ACC112 (cell line): Measurements from ENCODE around the gene GPHB5.
"Not testable (repeated sequence)": the region's sequence is repeated elsewhere in the genome, so short reads cannot be mapped to it uniquely, and the experiment has no call there.

Experiments
- H2AFZ ChIP-seq: fragments of 200-600 bp; sonication (generic); one replicate; pipeline ENCODE4 v1.6.0; 2017; ENCODE audit warnings: antibody characterized with exemption, low read length; ENCODE audit not compliant: unreplicated experiment
- H3K27ac ChIP-seq: fragments of 200-600 bp; sonication (generic); 2 replicates; pipeline ENCODE4 v1.5.1; 2014; ENCODE audit warnings: low read depth, mild to moderate bottlenecking, antibody characterized with exemption, low read length, moderate library complexity
- H3K27me3 ChIP-seq: fragments of 200-600 bp; sonication (generic); 2 replicates; pipeline ENCODE4 v1.6.1; 2014; ENCODE audit warnings: mild to moderate bottlenecking, antibody characterized with exemption, low read length, moderate library complexity, mixed read lengths; ENCODE audit not compliant: insufficient read depth
- H3K36me3 ChIP-seq: fragments of 200-600 bp; sonication (generic); 2 replicates; pipeline ENCODE4 v1.6.1; 2016; ENCODE audit warnings: mild to moderate bottlenecking, antibody characterized with exemption, low read length, moderate library complexity, mixed read lengths; ENCODE audit not compliant: insufficient read depth
- H3K4me1 ChIP-seq: fragments of 200-600 bp; sonication (generic); one replicate; pipeline ENCODE4 v1.6.1; 2016; ENCODE audit warnings: low read length, mixed read lengths; ENCODE audit not compliant: insufficient read depth, unreplicated experiment, control insufficient read depth
- H3K4me3 ChIP-seq: fragments of 200-600 bp; sonication (generic); 2 replicates; pipeline ENCODE4 v1.5.1; 2014; ENCODE audit warnings: mild to moderate bottlenecking, low read depth, low read length
- H3K79me2 ChIP-seq: fragments of 200-600 bp; sonication (generic); one replicate; pipeline ENCODE4 v1.6.0; 2016; ENCODE audit warnings: low read length; ENCODE audit not compliant: control insufficient read depth, unreplicated experiment, insufficient read depth

The GPHB5 gene

GRCh38 chr14:63326840-63327239, 8.1 kb upstream of the GPHB5 start:
- Histone ChIP-seq H2AFZ (no peak overlapping the region), H3K27me3 (peaks cover 56% of the 10 kb centered on the region), H3K36me3 (no peaks in the 10 kb centered on the region), H3K4me1 (no peaks in the 10 kb centered on the region), H3K27ac (no peak overlapping the region), H3K4me3 (no peak overlapping the region), H3K79me2 (no peaks in the 10 kb centered on the region)

- Histone ChIP-seq H3K79me2 (no peaks in the 10 kb centered on the region), H3K27ac (no peak overlapping the region), H3K4me1 (no peaks in the 10 kb centered on the region), H3K36me3 (no peaks in the 10 kb centered on the region), H3K27me3 (peaks cover 51% of the 10 kb centered on the region), H2AFZ (no peak overlapping the region), H3K4me3 (no peak overlapping the region)
These were observed 4.3 kb upstream of the GPHB5 start for GRCh38 chr14:63322897-63323573.

GRCh38 chr14:63322472-63322871, 3.7 kb upstream of the GPHB5 start:
- H2AFZ ChIP-seq, result no peak overlapping the region
- H3K27me3 ChIP-seq, result peaks cover 51% of the 10 kb centered on the region
- H3K4me3 ChIP-seq, result no peak overlapping the region
- H3K27ac ChIP-seq, result no peak overlapping the region
- H3K79me2 ChIP-seq, result no peaks in the 10 kb centered on the region
- H3K36me3 ChIP-seq, result no peaks in the 10 kb centered on the region
- H3K4me1 ChIP-seq, result no peaks in the 10 kb centered on the region

GRCh38 chr14:63308723-63309317, 9.9 kb downstream of the GPHB5 start:
- H3K27me3 ChIP-seq, result peaks cover 57% of the 10 kb centered on the region
- no peak overlapping the region for H3K4me3 ChIP-seq
- no peak overlapping the region for H2AFZ ChIP-seq
- H3K79me2 ChIP-seq, result no peaks in the 10 kb centered on the region
- H3K4me1 ChIP-seq, result no peaks in the 10 kb centered on the region
- H3K36me3 ChIP-seq, result no peaks in the 10 kb centered on the region
- H3K27ac ChIP-seq, result no peak overlapping the region

GRCh38 chr14:63304429-63304828, 14.3 kb downstream of the GPHB5 start:
- not testable (repeated sequence) for H3K79me2 ChIP-seq, H3K4me1 ChIP-seq, H2AFZ ChIP-seq, H3K36me3 ChIP-seq, H3K27ac ChIP-seq, H3K4me3 ChIP-seq
- peaks cover 34% of the 10 kb centered on the region for H3K27me3 ChIP-seq

GRCh38 chr14:63301891-63302534, 16.7 kb downstream of the GPHB5 start:
- Histone ChIP-seq H3K4me3 (no peak overlapping the region), H3K36me3 (no peaks in the 10 kb centered on the region), H2AFZ (no peak overlapping the region), H3K27me3 (peaks cover 35% of the 10 kb centered on the region; the same call in 1 of the 2 replicates), H3K27ac (no peak overlapping the region), H3K79me2 (no peaks in the 10 kb centered on the region), H3K4me1 (no peaks in the 10 kb centered on the region)

- H3K27ac ChIP-seq, result no peak overlapping the region
- no peaks in the 10 kb centered on the region for H3K79me2 ChIP-seq
- H3K27me3 ChIP-seq, result peaks cover 25% of the 10 kb centered on the region; the same call in 1 of the 2 replicates
- H3K4me1 ChIP-seq, result no peaks in the 10 kb centered on the region
- no peak overlapping the region for H2AFZ ChIP-seq
- H3K36me3 ChIP-seq, result no peaks in the 10 kb centered on the region
- no peak overlapping the region for H3K4me3 ChIP-seq
These were observed 17.9 kb downstream of the GPHB5 start for GRCh38 chr14:63300854-63301253.

GRCh38 chr14:63299351-63300110, 19.2 kb downstream of the GPHB5 start:
- H3K4me1 ChIP-seq, result no peaks in the 10 kb centered on the region
- no peak overlapping the region for H2AFZ ChIP-seq
- no peak overlapping the region for H3K27ac ChIP-seq
- H3K27me3 ChIP-seq, result peaks cover 33% of the 10 kb centered on the region; the same call in 1 of the 2 replicates
- no peaks in the 10 kb centered on the region for H3K79me2 ChIP-seq
- no peak overlapping the region for H3K4me3 ChIP-seq
- no peaks in the 10 kb centered on the region for H3K36me3 ChIP-seq

GRCh38 chr14:63297372-63298063, 21.2 kb downstream of the GPHB5 start:
- no peak overlapping the region for H2AFZ ChIP-seq
- H3K4me3 ChIP-seq, result no peak overlapping the region
- H3K27me3 ChIP-seq, result peaks cover 30% of the 10 kb centered on the region; the same call in 1 of the 2 replicates
- no peaks in the 10 kb centered on the region for H3K4me1 ChIP-seq
- no peak overlapping the region for H3K27ac ChIP-seq
- no peaks in the 10 kb centered on the region for H3K36me3 ChIP-seq
- H3K79me2 ChIP-seq, result no peaks in the 10 kb centered on the region

GRCh38 chr14:63296060-63296563, 22.6 kb downstream of the GPHB5 start:
- Histone ChIP-seq H3K4me1 (no peaks in the 10 kb centered on the region), H2AFZ (no peak overlapping the region), H3K4me3 (no peak overlapping the region), H3K27ac (no peak overlapping the region), H3K36me3 (no peaks in the 10 kb centered on the region), H3K27me3 (peaks cover 22% of the 10 kb centered on the region; the same call in 1 of the 2 replicates), H3K79me2 (no peaks in the 10 kb centered on the region)
